K562 (cell line): ENCODE results near the gene NOC4L. TPM values are rescaled to one million over a fixed set of nuclear protein-coding genes. Genes with fewer than 3 reads are reported as not detected.

Source experiments
- ATAC-seq: fragments of 200-7000 bp; cut with Tn5 transposase; 3 replicates; pipeline ENCODE4 v1.9.1; 2020; ENCODE audit warnings: moderate library complexity
- BruUV-seq: library from RNA; stranded (reverse); fragments of 400-500 nt; replicated peaks from 2 replicates; lab custom pipeline; 2021; lab: Mats Ljungman, UMichigan
- CTCF ChIA-PET: fragments of 300-600 bp; formaldehyde crosslinking; extraction: SDS; loops from one replicate; lab custom pipeline; 2021; ENCODE audit warnings: low intra/inter-chr PET ratio; lab: Yijun Ruan, JAX
- POLR2A ChIA-PET: fragments of 300-600, 350-650 bp; sonication (Branson Sonifier 250); formaldehyde crosslinking; extraction: SDS; loops from one replicate; lab custom pipeline; 2021; ENCODE audit warnings: antibody characterized with exemption, inconsistent platforms; lab: Yijun Ruan, JAX
- DNase-seq, 4 experiments: peaks; one replicate each; pipeline versions ENCODE4 v3.0.0 to v3.0.0-alpha.2; 2011 to 2018; ENCODE audit warnings: low spot score in 3 of 4, mixed read lengths in 3 of 4; ENCODE audit errors: extremely low read depth in 1 of 4
- FAIRE-seq: peaks from 2 replicates; lab custom pipeline; 2011; peaks lifted over from hg19 to GRCh38; lab: Jason Lieb, UNC
- H2AFZ ChIP-seq: 2 replicates; pipeline ENCODE4 v1.6.0; 2011; ENCODE audit warnings: low read depth, low read length, control low read depth, inconsistent platforms
- H3K27ac ChIP-seq: fragments of 200-600 bp; 3 replicates; pipeline ENCODE4 v1.8.0; 2011; ENCODE audit warnings: low read depth, mild to moderate bottlenecking, control low read depth, inconsistent platforms, low read length, moderate library complexity, mixed read lengths; ENCODE audit errors: extremely low read depth
- H3K27me3 ChIP-seq, 2 experiments: fragments of 300-600 bp in 1 of 2; 2 replicates in 1 of 2; 3 replicates in 1 of 2; pipeline versions ENCODE4 v1.6.0 to v1.8.0; 2011; ENCODE audit warnings: inconsistent platforms in 2 of 2, low read length in 2 of 2, mild to moderate bottlenecking in 1 of 2, mixed read lengths in 1 of 2, moderate library complexity in 1 of 2; ENCODE audit not compliant: control insufficient read depth in 2 of 2, insufficient read depth in 2 of 2
- H3K36me3 ChIP-seq: fragments of 300-600 bp; 3 replicates; pipeline ENCODE4 v1.8.0; 2011; ENCODE audit warnings: mild to moderate bottlenecking, low read length, inconsistent platforms; ENCODE audit not compliant: control insufficient read depth, insufficient read depth
- H3K4me1 ChIP-seq, 2 experiments: fragments of 200-600 bp in 1 of 2; replicated peaks in 1 of 2; 2 replicates in 1 of 2; 3 replicates in 1 of 2; pipeline versions ENCODE4 v1.5.1 to v1.8.0; 2011; ENCODE audit warnings: inconsistent platforms in 2 of 2, low read length in 2 of 2, mild to moderate bottlenecking in 1 of 2, mixed read lengths in 1 of 2, moderate library complexity in 1 of 2; ENCODE audit not compliant: control insufficient read depth in 2 of 2, insufficient read depth in 2 of 2
- H3K4me2 ChIP-seq: 2 replicates; pipeline ENCODE4 v1.6.1; 2011; ENCODE audit warnings: low read length, control low read depth, inconsistent platforms, mixed read lengths; ENCODE audit not compliant: insufficient read depth
- H3K4me3 ChIP-seq: fragments of 200-600 bp; sonication (generic), shearing (Covaris generic); 2 replicates; pipeline ENCODE4 v1.5.1; 2016; ENCODE audit warnings: control low read depth, inconsistent platforms
- H3K79me2 ChIP-seq: fragments of 200-600 bp; 3 replicates; pipeline ENCODE4 v1.8.0; 2011; ENCODE audit warnings: low read length, inconsistent platforms; ENCODE audit not compliant: control insufficient read depth, insufficient read depth
- H3K9ac ChIP-seq, 2 experiments: 2 replicates each; pipeline versions ENCODE4 v1.6.0 to v1.6.1; 2011; ENCODE audit warnings: low read depth in 2 of 2, low read length in 2 of 2, control low read depth in 1 of 2, inconsistent platforms in 1 of 2, mild to moderate bottlenecking in 1 of 2, mixed read lengths in 1 of 2; ENCODE audit not compliant: insufficient read depth in 1 of 2
- H3K9me1 ChIP-seq: one replicate; pipeline ENCODE4 v1.6.0; 2011; ENCODE audit warnings: inconsistent platforms, mild to moderate bottlenecking, low read length, moderate library complexity; ENCODE audit not compliant: control insufficient read depth, insufficient read depth
- H3K9me3 ChIP-seq: replicated peaks from 2 replicates; pipeline ENCODE4 v1.5.1; 2011; ENCODE audit warnings: low read depth, low read length, inconsistent platforms; ENCODE audit not compliant: control insufficient read depth, insufficient read depth
- H4K20me1 ChIP-seq: replicated peaks from 2 replicates; pipeline ENCODE4 v1.6.1; 2011; ENCODE audit warnings: low read length, inconsistent platforms, mixed read lengths; ENCODE audit not compliant: control insufficient read depth, insufficient read depth
- CBFB ChIP-seq: sonication (generic); formaldehyde crosslinking; IDR thresholded peaks from 2 replicates; pipeline ENCODE4 v1.4.0; 2020; ENCODE audit warnings: mild to moderate bottlenecking, missing genetic modification reagents
- GTF2E2 ChIP-seq: fragments of 200-800 bp; sonication (Bioruptor generic); IDR thresholded peaks from 2 replicates; pipeline ENCODE4 v1.6.1; 2016; ENCODE audit warnings: missing genetic modification characterization, missing compliant biosample characterization
- HDAC6 ChIP-seq: IDR thresholded peaks from 2 replicates; pipeline ENCODE4 v1.6.1; 2012; ENCODE audit warnings: low read depth, mild to moderate bottlenecking, control low read depth, inconsistent platforms, low read length, moderate library complexity
- IRF9 ChIP-seq: fragments of 450-650 bp; IDR thresholded peaks from 2 replicates; pipeline ENCODE4 v1.6.1; 2016; ENCODE audit warnings: missing biosample characterization, missing genetic modification characterization
- KAT2B ChIP-seq: IDR thresholded peaks from one replicate; pipeline ENCODE4 v1.6.1; 2012; ENCODE audit warnings: low read depth, mild to moderate bottlenecking, control low read depth, inconsistent platforms, low read length, moderate library complexity
- MAZ ChIP-seq, 2 experiments: fragments of 450-650 bp in 1 of 2; sonication (generic) in 1 of 2; formaldehyde crosslinking; IDR thresholded peaks in 1 of 2; conservative IDR thresholded peaks in 1 of 2; 2 replicates each; pipeline versions ENCODE4 v1.4.0 to v1.5.0; 2020; ENCODE audit warnings: mild to moderate bottlenecking in 1 of 2, missing genetic modification reagents in 1 of 2
- NEUROD1 ChIP-seq: fragments of 150-350 bp; IDR thresholded peaks from 2 replicates; pipeline ENCODE4 v1.6.1; 2014; ENCODE audit warnings: borderline replicate concordance, low read length, low read depth; ENCODE audit not compliant: partially characterized antibody
- PHF20 ChIP-seq: fragments of 450-650 bp; IDR thresholded peaks from 2 replicates; pipeline ENCODE4 v1.6.1; 2018; ENCODE audit not compliant: partially characterized antibody
- THRB ChIP-seq: fragments of 450-650 bp; formaldehyde crosslinking; conservative IDR thresholded peaks from 2 replicates; pipeline ENCODE4 v1.4.0; 2022; ENCODE audit warnings: mild to moderate bottlenecking, missing genetic modification characterization
- ZC3H11A ChIP-seq: IDR thresholded peaks from 2 replicates; pipeline ENCODE4 v1.6.1; 2012; ENCODE audit warnings: low read depth, low read length, improper control_type of control experiment
- ZNF133 ChIP-seq: fragments of 250-450 bp; sonication (Bioruptor Pico); IDR thresholded peaks from 2 replicates; pipeline ENCODE4 v1.4.0; 2020; ENCODE audit warnings: mild to moderate bottlenecking
- ZNF586 ChIP-seq: fragments of 450-650 bp; formaldehyde crosslinking; conservative IDR thresholded peaks from 2 replicates; pipeline ENCODE4 v1.4.0; 2020; ENCODE audit warnings: mild to moderate bottlenecking, moderate library complexity
- ZNF707 ChIP-seq: fragments of 250-450 bp; sonication (Bioruptor Pico); conservative IDR thresholded peaks from 2 replicates; pipeline ENCODE4 v1.8.0; 2022; ENCODE audit warnings: inconsistent platforms, mild to moderate bottlenecking, moderate library complexity
- ZNF778 ChIP-seq: fragments of 450-650 bp; formaldehyde crosslinking; IDR thresholded peaks from 2 replicates; pipeline ENCODE4 v1.4.0; 2020; ENCODE audit warnings: mild to moderate bottlenecking, moderate library complexity
- ZNF830 ChIP-seq: fragments of 250-450 bp; sonication (Bioruptor Pico); IDR thresholded peaks from 2 replicates; pipeline ENCODE4 v1.5.0; 2021; ENCODE audit warnings: mild to moderate bottlenecking
- WGBS: fragments of 100-300 bp; shearing (Covaris generic); methylation state at CpG from one replicate; pipeline ENCODE4 v1.1.6; 2016; ENCODE audit warnings: low coverage, mixed read lengths; ENCODE audit not compliant: insufficient coverage; ENCODE audit errors: missing lambda C conversion rate; 5-methylcytosine and 5-hydroxymethylcytosine counted together
- in situ Hi-C: fragments of 300-500 bp; cut with MboI; formaldehyde crosslinking; loops from 4 replicates; pipeline ENCODE4 v1.15.0; 2018; ENCODE audit warnings: inconsistent platforms, mixed read lengths
- intact Hi-C: fragments of 100-400 bp; cut with micrococcal nuclease; formaldehyde crosslinking; loops from 2 replicates; pipeline ENCODE4 v1.14.2; 2022
- polyA plus RNA-seq, 8 experiments: library from polyadenylated mRNA; depleted of rRNA in 4 of 8; stranded (reverse) in 5 of 8; unstranded in 3 of 8; fragments of >200 nt; fragmentation: Nextera tagmentation in 2 of 8; fragmentation: Illumina TruSeq in 1 of 8; extraction: Ambion mirVana in 2 of 8; extraction: Trizol in 1 of 8; gene quantifications; 2 replicates each; pipeline versions ENCODE4 v1.2.1 to v1.2.3, GENCODE V29; 2011 to 2014; ENCODE audit warnings: inconsistent platforms in 1 of 8, missing spikeins in 1 of 8
- total RNA-seq, 7 experiments: library from RNA; depleted of rRNA in 6 of 7; stranded (reverse); fragments of >200 nt in 6 of 7; fragmentation: Illumina TruSeq in 2 of 7; extraction: Trizol in 2 of 7; gene quantifications; 2 replicates each; pipeline versions ENCODE4 v1.2.1 to v1.2.3, GENCODE V29; 2011 to 2021; ENCODE audit warnings: low replicate concordance in 1 of 7
- TF ChIP-seq, protein P1 (sequence below), 2 experiments: fragments of 450-650 bp; IDR thresholded peaks; 2 replicates each; pipeline ENCODE4 v1.6.1; 2018; ENCODE audit warnings: mild to moderate bottlenecking in 2 of 2, low read depth in 1 of 2; ENCODE audit not compliant: partially characterized antibody in 2 of 2

NOC4L gene
- total and polyA plus RNA-seq, 9 of the 15 experiments (the other 6 are each of a cell fraction or from before 2014, with no cell fraction given) = 1.3 to 77.0 (median 20.0) TPM

- H3K9me3 ChIP-seq = peaks cover 23% of the 10 kb centered on the region
- ATAC-seq = no peak
- WGBS = 71% methylated on average over 8 of the region's 8 CpGs
- H2AFZ ChIP-seq = no peak overlapping the region
- FAIRE-seq = no peak
- H3K79me2 ChIP-seq = no peaks in the 10 kb centered on the region
- BruUV-seq = no TSS peak
- DNase-seq = no peak
- H4K20me1 ChIP-seq = no peaks in the 10 kb centered on the region; the same call in 1 of the 2 replicates
- no peaks in the 10 kb centered on the region for H3K9me1 ChIP-seq
- peaks cover 38% of the 10 kb centered on the region for H3K36me3 ChIP-seq
- H3K4me2 ChIP-seq = no peak overlapping the region; the same call in 1 of the 2 replicates
- ChIA-PET POLR2A (no interaction called here), CTCF (no interaction called here)
- H3K27me3 ChIP-seq = no peaks in the 10 kb centered on the region; a peak in 1 of 5 replicates
- H3K27ac ChIP-seq = no peak overlapping the region; the same call in 2 of the 3 replicates
- H3K4me3 ChIP-seq = no peak overlapping the region
- intact Hi-C loops (loop anchor here (10.0 kb wide), 2 partner anchors 58 to 258 kb away; no protein-coding TSS in a partner anchor), in situ Hi-C loops (no loop called here)
- H3K4me1 ChIP-seq = peaks cover 0 to 47% of the 10 kb centered on the region in 2 experiments; a peak in 2 of 5 replicates
- H3K9ac ChIP-seq = no peak overlapping the region
- TF ChIP-seq GTF2E2 = no peak
- TF ChIP-seq THRB (CRISPR knock-in tag) = 0 out of 2 replicates have a peak, but pooled peaks have one; percentile 48
- TF ChIP-seq MAZ (CRISPR knock-in tag; conservative IDR thresholded peaks at IDR 0.05 in 1 of 2, IDR thresholded peaks at IDR 0.05 in 1 of 2) = no peak
- TF ChIP-seq ZNF830 = no peak
- TF ChIP-seq CBFB (CRISPR knock-in tag) = no peak
- no peak for TF ChIP-seq ZNF133
- TF ChIP-seq KAT2B = no peak
- TF ChIP-seq ZC3H11A = no peak
- no peak for TF ChIP-seq IRF9 (tag)
- TF ChIP-seq ZNF778 (CRISPR knock-in tag) = no peak
- no peak for TF ChIP-seq ZNF707 (CRISPR knock-in tag)
- TF ChIP-seq, protein P1, sequence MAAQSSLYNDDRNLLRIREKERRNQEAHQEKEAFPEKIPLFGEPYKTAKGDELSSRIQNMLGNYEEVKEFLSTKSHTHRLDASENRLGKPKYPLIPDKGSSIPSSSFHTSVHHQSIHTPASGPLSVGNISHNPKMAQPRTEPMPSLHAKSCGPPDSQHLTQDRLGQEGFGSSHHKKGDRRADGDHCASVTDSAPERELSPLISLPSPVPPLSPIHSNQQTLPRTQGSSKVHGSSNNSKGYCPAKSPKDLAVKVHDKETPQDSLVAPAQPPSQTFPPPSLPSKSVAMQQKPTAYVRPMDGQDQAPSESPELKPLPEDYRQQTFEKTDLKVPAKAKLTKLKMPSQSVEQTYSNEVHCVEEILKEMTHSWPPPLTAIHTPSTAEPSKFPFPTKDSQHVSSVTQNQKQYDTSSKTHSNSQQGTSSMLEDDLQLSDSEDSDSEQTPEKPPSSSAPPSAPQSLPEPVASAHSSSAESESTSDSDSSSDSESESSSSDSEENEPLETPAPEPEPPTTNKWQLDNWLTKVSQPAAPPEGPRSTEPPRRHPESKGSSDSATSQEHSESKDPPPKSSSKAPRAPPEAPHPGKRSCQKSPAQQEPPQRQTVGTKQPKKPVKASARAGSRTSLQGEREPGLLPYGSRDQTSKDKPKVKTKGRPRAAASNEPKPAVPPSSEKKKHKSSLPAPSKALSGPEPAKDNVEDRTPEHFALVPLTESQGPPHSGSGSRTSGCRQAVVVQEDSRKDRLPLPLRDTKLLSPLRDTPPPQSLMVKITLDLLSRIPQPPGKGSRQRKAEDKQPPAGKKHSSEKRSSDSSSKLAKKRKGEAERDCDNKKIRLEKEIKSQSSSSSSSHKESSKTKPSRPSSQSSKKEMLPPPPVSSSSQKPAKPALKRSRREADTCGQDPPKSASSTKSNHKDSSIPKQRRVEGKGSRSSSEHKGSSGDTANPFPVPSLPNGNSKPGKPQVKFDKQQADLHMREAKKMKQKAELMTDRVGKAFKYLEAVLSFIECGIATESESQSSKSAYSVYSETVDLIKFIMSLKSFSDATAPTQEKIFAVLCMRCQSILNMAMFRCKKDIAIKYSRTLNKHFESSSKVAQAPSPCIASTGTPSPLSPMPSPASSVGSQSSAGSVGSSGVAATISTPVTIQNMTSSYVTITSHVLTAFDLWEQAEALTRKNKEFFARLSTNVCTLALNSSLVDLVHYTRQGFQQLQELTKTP (IDR thresholded peaks at IDR 0.05; ENCODE audit: low read depth in 1 of 2, partially characterized antibody in 2 of 2) = no peak
- TF ChIP-seq ZNF586 (CRISPR knock-in tag) = no peak
- TF ChIP-seq NEUROD1 = no peak
- TF ChIP-seq PHF20 = peak; percentile 75
- no peak for TF ChIP-seq HDAC6
Observed at GRCh38 chr12:132156573-132157325, 12.5 kb downstream of the NOC4L start.
